IMR-90 (cell line): Measurements from ENCODE around the gene GNA14. TPM values are rescaled to one million over a fixed set of nuclear protein-coding genes. Genes with fewer than 3 reads are reported as not detected.

Experiments
- ATAC-seq: fragments of 200-7000 bp; cut with Tn5 transposase; 2 replicates; pipeline ENCODE4 v1.9.1; 2020; ENCODE audit warnings: low read depth, mild to moderate bottlenecking, moderate library complexity
- BruUV-seq: library from RNA; stranded (reverse); fragments of 400-500 nt; replicated peaks from 2 replicates; lab custom pipeline; 2021; lab: Mats Ljungman, UMichigan
- CTCF ChIA-PET: fragments of 300-600 bp; formaldehyde crosslinking; extraction: SDS; loops from one replicate; lab custom pipeline; 2021; ENCODE audit warnings: antibody characterized with exemption; lab: Yijun Ruan, JAX
- POLR2A ChIA-PET: fragments of 300-600 bp; sonication (Branson Sonifier 250); formaldehyde crosslinking; loops from one replicate; lab custom pipeline; 2022; ENCODE audit warnings: antibody characterized with exemption; ENCODE audit not compliant: unreplicated experiment; lab: Charles Lee
- DNase-seq: peaks from one replicate; pipeline ENCODE4 v3.0.0; 2013
- H2AFZ ChIP-seq: replicated peaks from 2 replicates; pipeline ENCODE3; 2013; ENCODE audit warnings: low read length, mild to moderate bottlenecking; ENCODE audit not compliant: poor library complexity
- H2AK5ac ChIP-seq: 2 replicates; pipeline ENCODE4 v1.6.1; 2013; ENCODE audit warnings: low read depth, low read length, inconsistent platforms
- H2AK9ac ChIP-seq: replicated peaks from 2 replicates; pipeline ENCODE3; 2013; ENCODE audit warnings: mild to moderate bottlenecking, low read depth, low read length, moderate library complexity; ENCODE audit not compliant: poor library complexity
- H2BK120ac ChIP-seq: 2 replicates; pipeline ENCODE4 v1.6.1; 2013; ENCODE audit warnings: low read depth, low read length, inconsistent platforms
- H2BK15ac ChIP-seq: 3 replicates; pipeline ENCODE4 v1.6.1; 2013; ENCODE audit warnings: low read depth, low read length, inconsistent platforms
- H2BK20ac ChIP-seq: 2 replicates; pipeline ENCODE4 v1.6.1; 2013; ENCODE audit warnings: low read depth, mild to moderate bottlenecking, inconsistent platforms, low read length, moderate library complexity
- H2BK5ac ChIP-seq: 2 replicates; pipeline ENCODE4 v1.6.1; 2013; ENCODE audit warnings: mild to moderate bottlenecking, low read depth, low read length, inconsistent platforms; ENCODE audit not compliant: poor library complexity, severe bottlenecking
- H3K14ac ChIP-seq: replicated peaks from 2 replicates; pipeline ENCODE4 v1.6.1; 2013; ENCODE audit warnings: low read depth, low read length, inconsistent platforms
- H3K18ac ChIP-seq: 2 replicates; pipeline ENCODE4 v1.6.1; 2013; ENCODE audit warnings: low read depth, low read length, control low read depth
- H3K23ac ChIP-seq: 2 replicates; pipeline ENCODE4 v1.6.1; 2013; ENCODE audit warnings: low read depth, low read length, inconsistent platforms
- H3K27ac ChIP-seq: 2 replicates; pipeline ENCODE4 v1.5.1; 2013; ENCODE audit warnings: mild to moderate bottlenecking, control low read depth, low read length; ENCODE audit not compliant: insufficient read depth
- H3K27me3 ChIP-seq: 2 replicates; pipeline ENCODE4 v1.6.1; 2013; ENCODE audit warnings: low read length; ENCODE audit not compliant: control insufficient read depth, insufficient read depth
- H3K36me3 ChIP-seq: 2 replicates; pipeline ENCODE4 v1.6.1; 2013; ENCODE audit warnings: low read length, mixed read lengths; ENCODE audit not compliant: control insufficient read depth, insufficient read depth
- H3K4ac ChIP-seq: 2 replicates; pipeline ENCODE4 v1.6.1; 2013; ENCODE audit warnings: low read depth, low read length, inconsistent platforms
- H3K4me1 ChIP-seq: 2 replicates; pipeline ENCODE4 v1.6.1; 2013; ENCODE audit warnings: low read length, mixed read lengths; ENCODE audit not compliant: control insufficient read depth, insufficient read depth
- H3K4me2 ChIP-seq: 2 replicates; pipeline ENCODE4 v1.6.1; 2013; ENCODE audit warnings: low read depth, mild to moderate bottlenecking, control low read depth, low read length, moderate library complexity
- H3K4me3 ChIP-seq: 2 replicates; pipeline ENCODE4 v1.5.1; 2013; ENCODE audit warnings: low read depth, mild to moderate bottlenecking, control low read depth, low read length, moderate library complexity; ENCODE audit not compliant: insufficient read depth
- H3K56ac ChIP-seq: 2 replicates; pipeline ENCODE4 v1.6.1; 2013; ENCODE audit warnings: low read length, inconsistent platforms; ENCODE audit not compliant: insufficient read depth; ENCODE audit errors: extremely low read depth
- H3K79me1 ChIP-seq, 2 experiments: 2 replicates each; pipeline ENCODE4 v1.6.1; 2013; ENCODE audit warnings: low read length in 2 of 2, inconsistent platforms in 1 of 2, low read depth in 1 of 2
- H3K9ac ChIP-seq: 2 replicates; pipeline ENCODE4 v1.6.1; 2013; ENCODE audit warnings: low read depth, low read length, control low read depth
- H3K9me1 ChIP-seq: 2 replicates; pipeline ENCODE4 v1.6.1; 2013; ENCODE audit warnings: low read length, inconsistent platforms; ENCODE audit not compliant: insufficient read depth
- H3K9me3 ChIP-seq: 2 replicates; pipeline ENCODE4 v1.6.1; 2013; ENCODE audit warnings: low read length; ENCODE audit not compliant: control insufficient read depth, insufficient read depth
- H4K20me1 ChIP-seq: 2 replicates; pipeline ENCODE4 v1.6.1; 2013; ENCODE audit warnings: low read length, inconsistent platforms; ENCODE audit not compliant: insufficient read depth
- H4K5ac ChIP-seq: 2 replicates; pipeline ENCODE4 v1.6.1; 2013; ENCODE audit warnings: mild to moderate bottlenecking, low read depth, low read length, control low read depth
- H4K8ac ChIP-seq, 2 experiments: 2 replicates each; pipeline ENCODE4 v1.6.1; 2013; ENCODE audit warnings: low read depth in 2 of 2, low read length in 2 of 2, control low read depth in 1 of 2, inconsistent platforms in 1 of 2
- H4K91ac ChIP-seq: 2 replicates; pipeline ENCODE4 v1.6.1; 2013; ENCODE audit warnings: low read depth, low read length, inconsistent platforms; ENCODE audit not compliant: insufficient read depth
- CHD1 ChIP-seq: IDR thresholded peaks from 2 replicates; pipeline ENCODE4 v1.6.1; 2012; ENCODE audit warnings: low read depth, low read length, improper control_type of control experiment
- MAZ ChIP-seq: IDR thresholded peaks from 2 replicates; pipeline ENCODE4 v1.6.1; 2012; ENCODE audit warnings: low read depth, mild to moderate bottlenecking, low read length, improper control_type of control experiment, moderate library complexity, borderline replicate concordance
- RAD21 ChIP-seq: IDR thresholded peaks from 2 replicates; pipeline ENCODE4 v1.6.1; 2012; ENCODE audit warnings: low read length, improper control_type of control experiment
- RFX5 ChIP-seq: IDR thresholded peaks from 2 replicates; pipeline ENCODE4 v1.8.0; 2012; ENCODE audit warnings: low read depth, mild to moderate bottlenecking, low read length, moderate library complexity
- SMC3 ChIP-seq: fragments of 150-350 bp; IDR thresholded peaks from 2 replicates; pipeline ENCODE4 v1.6.1; 2016; ENCODE audit warnings: low read depth, mild to moderate bottlenecking, antibody characterized with exemption, low read length, moderate library complexity
- USF2 ChIP-seq: fragments of 150-350 bp; IDR thresholded peaks from 2 replicates; pipeline ENCODE4 v1.6.1; 2017; ENCODE audit warnings: mild to moderate bottlenecking, antibody characterized with exemption, low read length, low read depth
- WGBS, 2 experiments: methylation state at CpG; one replicate each; pipeline versions ENCODE4 v1.1.5 to v1.1.7; 2013; ENCODE audit warnings: missing lambda C conversion rate in 2 of 2; ENCODE audit not compliant: insufficient read length in 1 of 2; ENCODE audit errors: extremely low coverage in 2 of 2; 5-methylcytosine and 5-hydroxymethylcytosine counted together
- dilution Hi-C: fragments of 300-500 bp; cut with HindIII; formaldehyde crosslinking; loops from one replicate; pipeline ENCODE4 v1.14.3; 2018; ENCODE audit warnings: low sequenced_read_pairs; ENCODE audit not compliant: unreplicated experiment
- in situ Hi-C: fragments of 300-500 bp; cut with MboI; formaldehyde crosslinking; loops from 3 replicates; pipeline ENCODE4 v1.14.3; 2019; ENCODE audit warnings: low sequenced_read_pairs, inconsistent platforms, mixed read lengths
- intact Hi-C: fragments of 100-400 bp; cut with micrococcal nuclease; formaldehyde crosslinking; loops from 2 replicates; pipeline ENCODE4 v1.10.0; 2022
- polyA plus RNA-seq, 3 experiments: library from polyadenylated mRNA; depleted of rRNA; stranded (reverse); fragments of >200 nt; gene quantifications; 2 replicates each; pipeline ENCODE4 v1.2.3, GENCODE V29; 2012; ENCODE audit warnings: low replicate concordance in 1 of 3
- total RNA-seq: library from RNA; depleted of rRNA; stranded (reverse); fragments of >200 nt; gene quantifications from 2 replicates; pipeline ENCODE4 v1.2.3, GENCODE V29; 2012

Gene GNA14
- total and polyA plus RNA-seq, 2 of the 4 experiments (the other 2 are of a cell fraction), result under 0.01 to 0.03 TPM

GRCh38 chr9:77582961-77583576 lies 65.1 kb downstream of the GNA14 start:
- no peak overlapping the region for H2AK5ac ChIP-seq
- no peak overlapping the region for H2BK5ac ChIP-seq
- no TSS peak for BruUV-seq
- no peak overlapping the region for H3K56ac ChIP-seq
- H4K5ac ChIP-seq, result no peak overlapping the region
- ChIA-PET POLR2A (no interaction called here), CTCF (interaction anchor here (1.0 kb wide), 1 partner anchor 23 kb away, joined by 3 read pairs; no protein-coding TSS in a partner anchor)
- no peak overlapping the region for H3K18ac ChIP-seq
- H3K4me2 ChIP-seq, result no peak overlapping the region
- DNase-seq, result no peak
- no peak overlapping the region for H3K4me3 ChIP-seq
- WGBS, 2 experiments, result 0% methylated on average over 2 of the region's 5 CpGs; no CpG with 5 or more reads in 1 of the 2 experiments
- H4K20me1 ChIP-seq, result no peaks in the 10 kb centered on the region
- no peak overlapping the region for H4K91ac ChIP-seq
- H3K4ac ChIP-seq, result no peak overlapping the region
- dilution Hi-C loops (no loop called here), intact Hi-C loops (loop anchor here (10.0 kb wide), 2 partner anchors 162 to 452 kb away; partner anchors contain the start of gene GNAQ), in situ Hi-C loops (no loop called here)
- H2BK15ac ChIP-seq, result no peak overlapping the region
- H2BK20ac ChIP-seq, result no peak overlapping the region
- H3K9ac ChIP-seq, result no peak overlapping the region
- H3K27ac ChIP-seq, result no peak overlapping the region
- H2AFZ ChIP-seq, result no peak overlapping the region
- no peaks in the 10 kb centered on the region for H3K79me1 ChIP-seq
- no peak overlapping the region for H3K14ac ChIP-seq
- no peak overlapping the region for H3K23ac ChIP-seq
- H3K9me1 ChIP-seq, result no peaks in the 10 kb centered on the region
- no peaks in the 10 kb centered on the region for H3K4me1 ChIP-seq
- H2BK120ac ChIP-seq, result no peak overlapping the region
- no peak for TF ChIP-seq CHD1
- TF ChIP-seq USF2, result no peak
- no peak for TF ChIP-seq RAD21
- TF ChIP-seq RFX5, result no peak
- TF ChIP-seq SMC3, result no peak
- TF ChIP-seq MAZ, result no peak
- no peak overlapping the region for H2AK9ac ChIP-seq
- no peak overlapping the region for H4K8ac ChIP-seq
- H3K27me3 ChIP-seq, result peaks cover 2% of the 10 kb centered on the region; the same call in 1 of the 2 replicates
- H3K36me3 ChIP-seq, result no peaks in the 10 kb centered on the region
- no peaks in the 10 kb centered on the region for H3K9me3 ChIP-seq
- ATAC-seq, result no peak
